PC-3 (cell line): ENCODE measurements around the gene ATP5F1A.

Experiments
- EZH2 ChIP-seq: fragments of 300-600 bp; sonication (generic); IDR thresholded peaks from one replicate; pipeline ENCODE4 v1.6.1; 2017; ENCODE audit warnings: antibody characterized with exemption, mild to moderate bottlenecking, low read length; ENCODE audit not compliant: unreplicated experiment
- EZH2phosphoT487 ChIP-seq: fragments of 300-600 bp; sonication (generic); IDR thresholded peaks from 2 replicates; pipeline ENCODE4 v1.6.1; 2018; ENCODE audit warnings: mild to moderate bottlenecking, antibody characterized with exemption, low read length, borderline replicate concordance
- TF ChIP-seq, protein P1 (sequence below): fragments of 300-600 bp; sonication (generic); conservative IDR thresholded peaks from 2 replicates; pipeline ENCODE4 v1.5.1; 2017; ENCODE audit warnings: antibody characterized with exemption, low read depth, mild to moderate bottlenecking, low read length

GRCh38 chr18:46046688-46047087, 51.4 kb downstream of the ATP5F1A start:
- TF ChIP-seq, protein P1, sequence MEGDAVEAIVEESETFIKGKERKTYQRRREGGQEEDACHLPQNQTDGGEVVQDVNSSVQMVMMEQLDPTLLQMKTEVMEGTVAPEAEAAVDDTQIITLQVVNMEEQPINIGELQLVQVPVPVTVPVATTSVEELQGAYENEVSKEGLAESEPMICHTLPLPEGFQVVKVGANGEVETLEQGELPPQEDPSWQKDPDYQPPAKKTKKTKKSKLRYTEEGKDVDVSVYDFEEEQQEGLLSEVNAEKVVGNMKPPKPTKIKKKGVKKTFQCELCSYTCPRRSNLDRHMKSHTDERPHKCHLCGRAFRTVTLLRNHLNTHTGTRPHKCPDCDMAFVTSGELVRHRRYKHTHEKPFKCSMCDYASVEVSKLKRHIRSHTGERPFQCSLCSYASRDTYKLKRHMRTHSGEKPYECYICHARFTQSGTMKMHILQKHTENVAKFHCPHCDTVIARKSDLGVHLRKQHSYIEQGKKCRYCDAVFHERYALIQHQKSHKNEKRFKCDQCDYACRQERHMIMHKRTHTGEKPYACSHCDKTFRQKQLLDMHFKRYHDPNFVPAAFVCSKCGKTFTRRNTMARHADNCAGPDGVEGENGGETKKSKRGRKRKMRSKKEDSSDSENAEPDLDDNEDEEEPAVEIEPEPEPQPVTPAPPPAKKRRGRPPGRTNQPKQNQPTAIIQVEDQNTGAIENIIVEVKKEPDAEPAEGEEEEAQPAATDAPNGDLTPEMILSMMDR, result no peak
- TF ChIP-seq EZH2phosphoT487, result no peak
- TF ChIP-seq EZH2, result no peak
